NOMO-1 treated with dmso at 0.1 percent for 144 hours (cell line): ENCODE data around the gene NIPAL1.

Experiments used
- DNase-seq: peaks from one replicate; lab custom pipeline; 2025; ENCODE audit not compliant: unreplicated experiment; lab: John Stamatoyannopoulos, UW

NIPAL1 gene

GRCh38 chr4:48025005-48025404 is 8.4 kb downstream of the NIPAL1 start:
- DNase-seq: no peak

- DNase-seq: no peak
Observed at GRCh38 chr4:48027653-48028052, 11.1 kb downstream of the NIPAL1 start.

- no peak for DNase-seq
Observed at GRCh38 chr4:48028696-48029095, 12.1 kb downstream of the NIPAL1 start.

- no peak for DNase-seq
Observed at GRCh38 chr4:48030470-48030869, 13.9 kb downstream of the NIPAL1 start.

- DNase-seq: no peak
Observed at GRCh38 chr4:48031802-48032525, 15.4 kb downstream of the NIPAL1 start.

- DNase-seq: no peak
Observed at GRCh38 chr4:48032721-48033120, 16.1 kb downstream of the NIPAL1 start.

- no peak for DNase-seq
Observed at GRCh38 chr4:48033412-48033811, 16.8 kb downstream of the NIPAL1 start.

- DNase-seq: peak; percentile 60
Observed at GRCh38 chr4:48033825-48034413, 17.3 kb downstream of the NIPAL1 start.

GRCh38 chr4:48035952-48036351 is 19.4 kb downstream of the NIPAL1 start:
- no peak for DNase-seq

- DNase-seq: no peak
Observed at GRCh38 chr4:48037117-48037462, 20.5 kb downstream of the NIPAL1 start.

GRCh38 chr4:48038666-48039065 is 22.1 kb downstream of the NIPAL1 start:
- no peak for DNase-seq

GRCh38 chr4:48039561-48039960 is 23.0 kb downstream of the NIPAL1 start:
- no peak for DNase-seq

- DNase-seq: no peak
Observed at GRCh38 chr4:48041535-48042137, 25.1 kb downstream of the NIPAL1 start.

GRCh38 chr4:48042979-48043461 is 26.4 kb downstream of the NIPAL1 start:
- no peak for DNase-seq

- DNase-seq: no peak
Observed at GRCh38 chr4:48043504-48043903, 26.9 kb downstream of the NIPAL1 start.

GRCh38 chr4:48044298-48044697 is 27.7 kb downstream of the NIPAL1 start:
- DNase-seq: no peak

GRCh38 chr4:48046059-48046458 is 29.5 kb downstream of the NIPAL1 start:
- no peak for DNase-seq

- peak; percentile 79 for DNase-seq
Observed at GRCh38 chr4:48047421-48047844, 30.9 kb downstream of the NIPAL1 start.

- DNase-seq: no peak
Observed at GRCh38 chr4:48047896-48048295, 31.3 kb downstream of the NIPAL1 start.

GRCh38 chr4:48049483-48049882 is 32.9 kb downstream of the NIPAL1 start:
- no peak for DNase-seq

- DNase-seq: no peak
Observed at GRCh38 chr4:48051078-48051477, 34.5 kb downstream of the NIPAL1 start.
